ENCODE measurements around the gene RPL18A. TPM values are rescaled to one million over a fixed set of nuclear protein-coding genes. Genes with fewer than 3 reads are reported as not detected.

RPL18A gene
- total and polyA plus RNA-seq, 2 of the 13 experiments (the other 11 are each of a cell fraction or from before 2014, with no cell fraction given), result 1,471 to 2,004 TPM

- intact Hi-C loops (cut with micrococcal nuclease; ENCODE audit: unreplicated experiment) (no loop called here), in situ Hi-C loops (cut with HindIII; ENCODE audit: extremely low pct_ligation_motif_present, low pct_unique_long_range_greater_than_20kb) (no loop called here)
- Histone ChIP-seq H3K4me3 (replicated peaks in 1 of 3; ENCODE audit: insufficient read depth in 1 of 3, low read depth in 2 of 3, low read length in 3 of 3) (no peak overlapping the region), H3K36me3 (replicated peaks in 1 of 2; ENCODE audit: control insufficient read depth in 1 of 2, insufficient read depth in 2 of 2, low read length in 2 of 2) (peaks cover 4 to 6% of the 10 kb centered on the region in 2 experiments; a peak in 2 of 5 replicates), H3K9me3 (ENCODE audit: low read length) (no peaks in the 10 kb centered on the region), H3K9ac (ENCODE audit: insufficient read depth, low read depth, low read length) (no peak overlapping the region), H3K27me3 (ENCODE audit: control insufficient read depth in 1 of 2, insufficient read depth in 2 of 2, low read length in 2 of 2) (no peaks in the 10 kb centered on the region; a peak in 1 of 5 replicates), H3K4me2 (ENCODE audit: low read depth, low read length) (no peak overlapping the region), H4K20me1 (ENCODE audit: insufficient read depth, low read length) (no peaks in the 10 kb centered on the region), H2AFZ (ENCODE audit: low read length) (no peak overlapping the region), H3K79me2 (ENCODE audit: insufficient read depth, low read length) (no peaks in the 10 kb centered on the region), H3K27ac (ENCODE audit: extremely low read length, insufficient read depth, low read length) (no peak overlapping the region), H3K4me1 (ENCODE audit: insufficient read depth, low read length) (peaks cover 7% of the 10 kb centered on the region; the same call in 1 of the 2 replicates)
- no peak for FAIRE-seq
- no peak; the same call in 1 of the 3 replicates for ATAC-seq
- ChIA-PET POLR2A (interaction anchor here (1.4 kb wide), 1 partner anchor 17 kb away, joined by 3 read pairs; the partner anchor contains the start of gene RPL18A), CTCF (ENCODE audit: low intra/inter-chr PET ratio, low total read pairs) (no interaction called here)
- BruUV-seq (replicated peaks), result no TSS peak
- DNase-seq (ENCODE audit: low spot score), result no peak
- WGBS (ENCODE audit: low lambda C conversion rate), result 82% methylated on average over 34 of the region's 56 CpGs
- TF ChIP-seq SP1 (IDR thresholded peaks at IDR 0.05) (no peak), SP1 (CRISPR knock-in tag; IDR thresholded peaks at IDR 0.05) (no peak), ZNF563 (CRISPR knock-in tag; IDR thresholded peaks at IDR 0.05) (no peak), TEAD3 (CRISPR knock-in tag; optimal IDR thresholded peaks at IDR 0.05; ENCODE audit: borderline replicate concordance) (no peak), ZNF317 (CRISPR knock-in tag; IDR thresholded peaks at IDR 0.05) (no peak), RBFOX2 (IDR thresholded peaks at IDR 0.05; ENCODE audit: low read depth, low read length) (0 out of 2 replicates have a peak, but pooled peaks have one; percentile 20), REPIN1 (CRISPR knock-in tag; IDR thresholded peaks at IDR 0.05; ENCODE audit: borderline replicate concordance, low read depth) (no peak), MTF2 (CRISPR knock-in tag; IDR thresholded peaks at IDR 0.05; ENCODE audit: borderline replicate concordance) (no peak), ZNF232 (CRISPR knock-in tag; IDR thresholded peaks at IDR 0.05; ENCODE audit: borderline replicate concordance) (no peak), CSRNP1 (CRISPR knock-in tag; IDR thresholded peaks at IDR 0.05) (no peak), ZNF512B (CRISPR knock-in tag; IDR thresholded peaks at IDR 0.05; ENCODE audit: borderline replicate concordance) (no peak), MEIS2 (CRISPR knock-in tag; IDR thresholded peaks at IDR 0.05) (no peak), MYC (CRISPR knock-in tag; IDR thresholded peaks at IDR 0.05; ENCODE audit: borderline replicate concordance) (no peak), PCBP1 (IDR thresholded peaks at IDR 0.05; ENCODE audit: borderline replicate concordance, low read depth, low read length) (0 out of 2 replicates have a peak, but pooled peaks have one; percentile 4), ZBTB33 (CRISPR knock-in tag; IDR thresholded peaks at IDR 0.05) (peak; percentile 71), ZNF773 (CRISPR knock-in tag; IDR thresholded peaks at IDR 0.05; ENCODE audit: borderline replicate concordance) (no peak)
These were observed 17.7 kb upstream of the RPL18A start for GRCh38 chr19:17841810-17842662.

Measured in HepG2 (cell line).